CD14-positive monocyte (primary cell): ENCODE measurements around the gene ELMO1. TPM values are rescaled to one million over a fixed set of nuclear protein-coding genes. Genes with fewer than 3 reads are reported as not detected.

ENCODE experiments used
- DNase-seq, 3 donors: peaks; one replicate each; pipeline ENCODE4 v3.0.0-alpha.2; 2011 to 2022
- H2AFZ ChIP-seq: 2 replicates; pipeline ENCODE4 v1.6.0; 2012; ENCODE audit warnings: mild to moderate bottlenecking, low read depth, low read length, inconsistent platforms; ENCODE audit not compliant: insufficient read depth, poor library complexity, severe bottlenecking
- H3K27ac ChIP-seq, 2 donors: 1 replicate in 1 of 2; 2 replicates in 1 of 2; pipeline ENCODE4 v1.5.1; 2012 to 2013; ENCODE audit warnings: low read length in 2 of 2, control low read depth in 1 of 2, inconsistent platforms in 1 of 2, low read depth in 1 of 2, mild to moderate bottlenecking in 1 of 2
- H3K27me3 ChIP-seq, 2 donors: one replicate each; pipeline versions ENCODE4 v1.6.0 to v1.6.1; 2011 to 2013; ENCODE audit warnings: low read length in 2 of 2; ENCODE audit not compliant: control insufficient read depth in 2 of 2, insufficient read depth in 2 of 2
- H3K36me3 ChIP-seq, 2 donors: replicated peaks in 1 of 2; 1 replicate in 1 of 2; 2 replicates in 1 of 2; pipeline versions ENCODE4 v1.5.1 to v1.6.1; 2012 to 2013; ENCODE audit warnings: low read length in 2 of 2, control low read depth in 1 of 2, inconsistent platforms in 1 of 2, mild to moderate bottlenecking in 1 of 2; ENCODE audit not compliant: insufficient read depth in 2 of 2, control insufficient read depth in 1 of 2
- H3K4me1 ChIP-seq, 2 donors: 1 replicate in 1 of 2; 2 replicates in 1 of 2; pipeline versions ENCODE4 v1.5.1 to v1.6.1; 2012 to 2013; ENCODE audit warnings: low read length in 2 of 2, control low read depth in 1 of 2, inconsistent platforms in 1 of 2, mild to moderate bottlenecking in 1 of 2, moderate library complexity in 1 of 2; ENCODE audit not compliant: insufficient read depth in 2 of 2, control insufficient read depth in 1 of 2
- H3K4me2 ChIP-seq: replicated peaks from 2 replicates; pipeline ENCODE3; 2012; ENCODE audit warnings: low read length, moderate library complexity, mild to moderate bottlenecking; ENCODE audit not compliant: poor library complexity, severe bottlenecking; ENCODE audit errors: extremely low read depth
- H3K4me3 ChIP-seq, 3 experiments: fragments of 200-600 bp in 1 of 3; sonication (generic) in 1 of 3; replicated peaks in 1 of 3; 1 replicate in 2 of 3; 2 replicates in 1 of 3; pipeline ENCODE4 v1.5.1; 2011 to 2013; ENCODE audit warnings: low read length in 3 of 3, mild to moderate bottlenecking in 3 of 3, control low read depth in 2 of 3, low read depth in 2 of 3, inconsistent platforms in 1 of 3, moderate library complexity in 1 of 3
- H3K79me2 ChIP-seq: 2 replicates; pipeline ENCODE4 v1.6.0; 2012; ENCODE audit warnings: mild to moderate bottlenecking, control low read depth, inconsistent platforms, low read length, moderate library complexity; ENCODE audit not compliant: insufficient read depth
- H3K9ac ChIP-seq: 2 replicates; pipeline ENCODE4 v1.6.0; 2017; ENCODE audit warnings: low read length, mild to moderate bottlenecking; ENCODE audit not compliant: insufficient read depth, poor library complexity, severe bottlenecking
- H3K9me3 ChIP-seq, 2 donors: replicated peaks in 1 of 2; 1 replicate in 1 of 2; 2 replicates in 1 of 2; pipeline versions ENCODE4 v1.5.1 to v1.6.1; 2012 to 2013; ENCODE audit warnings: low read length in 2 of 2, control low read depth in 1 of 2; ENCODE audit not compliant: control insufficient read depth in 1 of 2, insufficient read depth in 1 of 2
- H4K20me1 ChIP-seq: 2 replicates; pipeline ENCODE4 v1.6.0; 2012; ENCODE audit warnings: mild to moderate bottlenecking, low read length, control low read depth, moderate library complexity; ENCODE audit not compliant: insufficient read depth
- H3K27ac Mint-ChIP-seq, 7 donors: one replicate each; pipeline ENCODE4 v1.8.0; 2020; ENCODE audit warnings: mild to moderate bottlenecking in 7 of 7, mixed read lengths in 7 of 7, moderate library complexity in 6 of 7, inconsistent platforms in 2 of 7
- H3K27me3 Mint-ChIP-seq, 3 donors: one replicate each; pipeline ENCODE4 v1.8.0; 2021 to 2022; ENCODE audit warnings: low read depth in 3 of 3, mild to moderate bottlenecking in 3 of 3, mixed read lengths in 3 of 3, moderate library complexity in 3 of 3, inconsistent platforms in 1 of 3
- H3K36me3 Mint-ChIP-seq, 2 donors: one replicate each; pipeline ENCODE4 v1.8.0; 2020; ENCODE audit warnings: mixed read lengths in 2 of 2, inconsistent platforms in 1 of 2, mild to moderate bottlenecking in 1 of 2
- H3K4me1 Mint-ChIP-seq: one replicate; pipeline ENCODE4 v1.8.0; 2020; ENCODE audit warnings: mild to moderate bottlenecking, mixed read lengths
- H3K4me3 Mint-ChIP-seq, 2 donors: one replicate each; pipeline ENCODE4 v1.8.0; 2020; ENCODE audit warnings: mild to moderate bottlenecking in 2 of 2, mixed read lengths in 2 of 2, moderate library complexity in 1 of 2
- H3K9me3 Mint-ChIP-seq, 7 donors: one replicate each; pipeline ENCODE4 v1.8.0; 2020 to 2022; ENCODE audit warnings: mixed read lengths in 7 of 7, mild to moderate bottlenecking in 6 of 7, moderate library complexity in 6 of 7, inconsistent platforms in 2 of 7
- WGBS: methylation state at CpG from one replicate; pipeline ENCODE4 v1.1.5; 2013; ENCODE audit warnings: missing lambda C conversion rate; ENCODE audit not compliant: insufficient coverage; 5-methylcytosine and 5-hydroxymethylcytosine counted together
- intact Hi-C, 2 donors: fragments of 100-400 bp; cut with micrococcal nuclease; formaldehyde crosslinking; loops; one replicate each; pipeline versions ENCODE4 v1.15.0 to v1.15.1; 2023
- polyA plus RNA-seq, 3 donors: library from polyadenylated mRNA; depleted of rRNA in 1 of 3; unstranded in 2 of 3; stranded (reverse) in 1 of 3; fragments of 300-500 nt in 2 of 3; fragments of >200 nt in 1 of 3; fragmentation: Illumina TruSeq in 2 of 3; gene quantifications; 1 replicate in 2 of 3; 2 replicates in 1 of 3; pipeline ENCODE4 v1.2.3, GENCODE V29; 2012 to 2021
- TF ChIP-seq, protein P1 (sequence below): fragments of 200-600 bp; IDR thresholded peaks from one replicate; pipeline ENCODE4 v1.8.0; 2022; ENCODE audit warnings: antibody characterized with exemption, mild to moderate bottlenecking

ELMO1 gene
- polyA plus RNA-seq, 3 donors, result 46.6 to 50.2 (median 46.7) TPM

DNA sequence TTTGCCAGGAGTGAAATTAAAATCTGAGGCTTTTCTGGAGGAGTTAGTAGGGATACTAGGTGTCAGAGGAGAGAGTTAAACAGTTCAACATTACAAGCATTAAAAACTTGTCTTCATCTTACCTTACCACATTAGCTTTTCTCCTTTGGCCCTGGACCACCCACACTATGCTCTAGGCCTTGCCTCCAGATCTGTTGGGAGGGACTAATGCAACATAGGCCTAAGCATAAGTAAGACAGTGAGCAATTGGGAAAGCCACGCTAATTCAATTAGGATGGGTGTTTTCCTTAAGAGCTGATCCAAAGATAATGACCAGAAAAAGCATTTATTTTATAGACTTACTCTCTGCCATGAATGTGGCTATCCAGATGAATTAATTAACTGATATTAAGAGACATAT is 158.9 kb downstream of the ELMO1 start:
- Histone ChIP-seq H3K9me3 (no peaks in the 10 kb centered on the region), H4K20me1 (peaks cover 53% of the 10 kb centered on the region), H2AFZ (no peak overlapping the region), H3K4me2 (no peak overlapping the region), H3K4me3 (no peak overlapping the region), H3K36me3 (no peaks in the 10 kb centered on the region), H3K9ac (no peak overlapping the region), H3K27me3 (no peaks in the 10 kb centered on the region), H3K27ac (no peak overlapping the region), H3K79me2 (peaks cover 47% of the 10 kb centered on the region), H3K4me1 (peaks cover 20 to 28% of the 10 kb centered on the region in 2 donors)
- DNase-seq, result no peak
- Mint-ChIP-seq H3K4me1 (peaks cover 46% of the 10 kb centered on the region), H3K4me3 (no peak overlapping the region), H3K27ac (peak overlapping the region in 2 of 7 donors; percentile 2 to 18), H3K36me3 (peaks cover 0 to 5% of the 10 kb centered on the region in 2 donors), H3K9me3 (no peaks in the 10 kb centered on the region), H3K27me3 (no peaks in the 10 kb centered on the region)
- no CpG with 5 or more reads among the region's 1 CpG for whole genome bisulfite sequencing
- TF ChIP-seq, protein P1, sequence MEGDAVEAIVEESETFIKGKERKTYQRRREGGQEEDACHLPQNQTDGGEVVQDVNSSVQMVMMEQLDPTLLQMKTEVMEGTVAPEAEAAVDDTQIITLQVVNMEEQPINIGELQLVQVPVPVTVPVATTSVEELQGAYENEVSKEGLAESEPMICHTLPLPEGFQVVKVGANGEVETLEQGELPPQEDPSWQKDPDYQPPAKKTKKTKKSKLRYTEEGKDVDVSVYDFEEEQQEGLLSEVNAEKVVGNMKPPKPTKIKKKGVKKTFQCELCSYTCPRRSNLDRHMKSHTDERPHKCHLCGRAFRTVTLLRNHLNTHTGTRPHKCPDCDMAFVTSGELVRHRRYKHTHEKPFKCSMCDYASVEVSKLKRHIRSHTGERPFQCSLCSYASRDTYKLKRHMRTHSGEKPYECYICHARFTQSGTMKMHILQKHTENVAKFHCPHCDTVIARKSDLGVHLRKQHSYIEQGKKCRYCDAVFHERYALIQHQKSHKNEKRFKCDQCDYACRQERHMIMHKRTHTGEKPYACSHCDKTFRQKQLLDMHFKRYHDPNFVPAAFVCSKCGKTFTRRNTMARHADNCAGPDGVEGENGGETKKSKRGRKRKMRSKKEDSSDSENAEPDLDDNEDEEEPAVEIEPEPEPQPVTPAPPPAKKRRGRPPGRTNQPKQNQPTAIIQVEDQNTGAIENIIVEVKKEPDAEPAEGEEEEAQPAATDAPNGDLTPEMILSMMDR, result no peak
- intact Hi-C loops, result no loop called here

DNA sequence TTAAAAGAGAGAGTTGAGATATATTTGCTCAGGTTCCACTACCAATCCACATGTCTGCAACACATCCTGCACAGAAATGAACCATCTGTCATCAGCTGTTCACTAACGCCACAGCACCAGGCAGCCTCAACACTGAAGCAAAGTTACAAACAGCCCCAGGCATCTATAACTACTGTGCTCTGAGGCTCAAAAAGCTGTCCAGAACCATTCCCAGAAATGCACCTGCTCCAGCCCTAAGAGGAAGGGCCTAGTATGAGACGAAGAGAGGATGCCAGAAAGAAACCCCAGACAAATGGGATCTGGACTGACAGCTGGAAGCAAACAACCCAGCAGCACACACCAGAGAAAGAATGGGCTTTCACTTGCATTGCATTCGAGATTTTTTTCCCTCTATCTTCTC is 159.3 kb downstream of the ELMO1 start:
- Histone ChIP-seq H3K79me2 (peaks cover 44% of the 10 kb centered on the region), H3K27ac (no peak overlapping the region), H3K4me3 (no peak overlapping the region), H3K27me3 (no peaks in the 10 kb centered on the region), H4K20me1 (peaks cover 57% of the 10 kb centered on the region), H2AFZ (no peak overlapping the region), H3K4me2 (no peak overlapping the region), H3K9ac (no peak overlapping the region), H3K36me3 (no peaks in the 10 kb centered on the region), H3K9me3 (no peaks in the 10 kb centered on the region), H3K4me1 (peaks cover 24 to 33% of the 10 kb centered on the region in 2 donors)
- no peak for DNase-seq
- intact Hi-C loops, result no loop called here
- peaks cover 50% of the 10 kb centered on the region for H3K4me1 Mint-ChIP-seq
- no peaks in the 10 kb centered on the region for H3K9me3 Mint-ChIP-seq
- 100% methylated on average over 1 of the region's 3 CpGs for WGBS
- TF ChIP-seq, protein P1, result no peak
- H3K36me3 Mint-ChIP-seq, result peaks cover 0 to 5% of the 10 kb centered on the region in 2 donors
- no peaks in the 10 kb centered on the region for H3K27me3 Mint-ChIP-seq
- no peak overlapping the region for H3K4me3 Mint-ChIP-seq
- peak overlapping the region in 3 of 7 donors; percentile 0 to 55 (median 2) for H3K27ac Mint-ChIP-seq
